T-helper 1 cell treated with Interleukin-12 subunit alpha and Interleukin-12 subunit beta and Interleukin-4 antibody, amounts not matched to agents 30 μg/mL and 1 μg/mL, for 36 hours (primary cell): ENCODE data around the gene SLC12A3.
"Not testable (repeated sequence)": the region's sequence is repeated elsewhere in the genome, so short reads cannot be mapped to it uniquely, and the experiment has no call there.

Source experiments
- H3K27ac Mint-ChIP-seq: one replicate; pipeline ENCODE4 v1.8.0; 2021; ENCODE audit warnings: mild to moderate bottlenecking, mixed read lengths
- H3K27me3 Mint-ChIP-seq: one replicate; pipeline ENCODE4 v1.8.0; 2021; ENCODE audit warnings: low read depth, mixed read lengths
- H3K36me3 Mint-ChIP-seq: one replicate; pipeline ENCODE4 v1.8.0; 2021; ENCODE audit warnings: low read depth, mixed read lengths
- H3K4me1 Mint-ChIP-seq: one replicate; pipeline ENCODE4 v1.8.0; 2021; ENCODE audit warnings: low read depth, mixed read lengths
- H3K4me3 Mint-ChIP-seq: one replicate; pipeline ENCODE4 v1.8.0; 2021; ENCODE audit warnings: mild to moderate bottlenecking, moderate library complexity, mixed read lengths
- H3K9me3 Mint-ChIP-seq: one replicate; pipeline ENCODE4 v1.8.0; 2021; ENCODE audit warnings: mixed read lengths

SLC12A3 gene

DNA sequence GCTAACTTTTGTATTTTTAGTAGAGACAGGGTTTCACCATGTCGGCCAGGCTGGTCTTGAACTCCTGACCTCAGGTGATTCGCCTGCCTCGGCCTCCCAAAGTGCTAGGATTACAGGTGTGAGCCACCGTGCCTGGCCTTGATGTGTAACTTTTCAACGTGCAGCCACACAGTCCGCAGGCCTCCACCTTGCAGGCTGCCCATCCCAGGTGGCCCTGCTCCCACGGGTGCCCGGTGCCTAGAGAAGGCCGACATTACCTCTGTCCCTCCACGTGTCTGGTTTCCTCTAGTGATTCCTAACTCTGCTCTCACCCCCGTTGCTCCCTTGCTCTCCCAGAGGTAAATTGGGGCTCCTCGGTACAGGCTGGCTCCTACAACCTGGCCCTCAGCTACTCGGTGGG lies 19.9 kb downstream of the SLC12A3 start:
- H3K4me3 Mint-ChIP-seq, H3K36me3 Mint-ChIP-seq, H3K27ac Mint-ChIP-seq, H3K4me1 Mint-ChIP-seq, H3K27me3 Mint-ChIP-seq, H3K9me3 Mint-ChIP-seq: not testable (repeated sequence)

GRCh38 chr16:56885446-56886162 lies 20.6 kb downstream of the SLC12A3 start:
- Mint-ChIP-seq H3K27ac (no peak overlapping the region), H3K9me3 (no peaks in the 10 kb centered on the region), H3K27me3 (no peaks in the 10 kb centered on the region), H3K4me1 (no peaks in the 10 kb centered on the region), H3K4me3 (no peak overlapping the region), H3K36me3 (no peaks in the 10 kb centered on the region)

DNA sequence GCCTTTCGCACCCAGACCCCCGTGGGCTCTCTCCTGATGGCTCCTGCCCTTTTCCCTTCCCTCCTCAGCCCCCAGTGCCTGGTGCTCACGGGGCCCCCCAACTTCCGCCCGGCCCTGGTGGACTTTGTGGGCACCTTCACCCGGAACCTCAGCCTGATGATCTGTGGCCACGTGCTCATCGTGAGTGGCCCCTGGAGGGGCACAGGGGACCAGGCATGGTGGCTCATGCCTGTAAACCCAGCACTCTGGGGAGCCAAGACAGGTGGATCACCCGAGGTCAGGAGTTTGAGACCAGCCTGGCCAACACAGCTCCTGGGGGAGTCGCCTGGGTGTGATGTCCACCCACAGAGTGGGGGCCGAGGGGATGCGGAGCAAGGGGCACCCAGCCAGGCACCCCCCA lies 21.3 kb downstream of the SLC12A3 start:
- Mint-ChIP-seq H3K9me3 (no peaks in the 10 kb centered on the region), H3K27ac (no peak overlapping the region), H3K27me3 (no peaks in the 10 kb centered on the region), H3K36me3 (no peaks in the 10 kb centered on the region), H3K4me3 (no peak overlapping the region), H3K4me1 (no peaks in the 10 kb centered on the region)

GRCh38 chr16:56886826-56887225 lies 21.8 kb downstream of the SLC12A3 start:
- no peaks in the 10 kb centered on the region for H3K27me3 Mint-ChIP-seq

GRCh38 chr16:56888806-56889205 lies 23.8 kb downstream of the SLC12A3 start:
- Mint-ChIP-seq H3K4me3 (no peak overlapping the region), H3K9me3 (no peaks in the 10 kb centered on the region), H3K4me1 (no peaks in the 10 kb centered on the region), H3K27ac (no peak overlapping the region), H3K27me3 (no peaks in the 10 kb centered on the region), H3K36me3 (no peaks in the 10 kb centered on the region)

More at GRCh38 chr16:56886826-56887225, 21.8 kb downstream of the SLC12A3 start:
- Mint-ChIP-seq H3K36me3 (no peaks in the 10 kb centered on the region), H3K4me3 (no peak overlapping the region), H3K27ac (no peak overlapping the region), H3K9me3 (no peaks in the 10 kb centered on the region), H3K4me1 (no peaks in the 10 kb centered on the region)

- Mint-ChIP-seq H3K27ac (no peak overlapping the region), H3K9me3 (no peaks in the 10 kb centered on the region), H3K4me1 (no peaks in the 10 kb centered on the region), H3K4me3 (no peak overlapping the region), H3K27me3 (no peaks in the 10 kb centered on the region), H3K36me3 (no peaks in the 10 kb centered on the region)
These were observed 24.2 kb downstream of the SLC12A3 start for GRCh38 chr16:56889206-56889605.

GRCh38 chr16:56891685-56892084 lies 26.7 kb downstream of the SLC12A3 start:
- no peaks in the 10 kb centered on the region for H3K9me3 Mint-ChIP-seq
- no peak overlapping the region for H3K4me3 Mint-ChIP-seq
- H3K27ac Mint-ChIP-seq = no peak overlapping the region
- H3K4me1 Mint-ChIP-seq = no peaks in the 10 kb centered on the region
- H3K27me3 Mint-ChIP-seq = no peaks in the 10 kb centered on the region
- no peaks in the 10 kb centered on the region for H3K36me3 Mint-ChIP-seq

DNA sequence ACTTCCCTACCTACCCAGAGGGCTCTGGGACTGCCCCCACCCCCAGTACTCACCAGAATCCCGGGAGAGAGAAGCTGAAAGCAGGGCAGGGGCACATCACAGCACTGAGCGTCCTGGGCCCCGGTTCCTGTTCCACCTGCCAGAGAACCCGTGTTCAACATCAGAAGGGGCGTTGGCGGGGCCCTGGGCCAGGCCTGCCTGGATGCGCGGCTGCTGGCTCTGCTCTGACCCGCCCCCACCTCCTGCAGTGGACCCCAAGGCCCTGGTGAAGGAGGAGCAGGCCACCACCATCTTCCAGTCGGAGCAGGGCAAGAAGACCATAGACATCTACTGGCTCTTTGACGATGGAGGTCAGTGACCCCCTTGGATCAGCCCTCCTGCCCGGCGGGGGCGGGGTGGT lies 27.7 kb downstream of the SLC12A3 start:
- Mint-ChIP-seq H3K27me3 (peaks cover 2% of the 10 kb centered on the region), H3K27ac (no peak overlapping the region), H3K36me3 (no peaks in the 10 kb centered on the region), H3K9me3 (no peaks in the 10 kb centered on the region), H3K4me1 (peaks cover 4% of the 10 kb centered on the region), H3K4me3 (no peak overlapping the region)

DNA sequence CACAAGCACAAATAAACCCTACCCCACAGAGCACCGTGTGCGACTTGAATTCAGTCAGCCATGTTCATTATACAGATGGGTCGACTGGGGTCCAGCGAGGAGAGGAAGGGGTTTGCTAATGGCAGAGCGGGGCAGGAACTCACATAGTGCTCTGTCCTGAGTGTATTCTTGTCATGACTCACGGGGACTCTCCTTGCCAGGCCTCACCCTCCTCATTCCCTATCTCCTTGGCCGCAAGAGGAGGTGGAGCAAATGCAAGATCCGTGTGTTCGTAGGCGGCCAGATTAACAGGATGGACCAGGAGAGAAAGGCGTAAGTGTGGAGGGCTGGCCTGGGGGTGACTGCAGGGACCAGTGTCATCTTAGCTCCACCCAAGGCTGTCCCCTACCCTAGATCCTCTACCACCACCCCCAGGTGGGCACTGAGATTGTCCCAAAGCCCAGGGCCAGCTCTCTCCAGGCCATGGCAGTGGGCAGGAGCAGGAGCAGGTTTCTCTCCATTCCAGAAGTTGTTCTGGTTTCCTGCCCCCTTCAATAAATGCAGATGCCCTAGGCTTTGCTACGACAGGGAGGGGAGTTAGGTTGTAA lies 29.4 kb downstream of the SLC12A3 start:
- Mint-ChIP-seq H3K27me3 (peaks cover 4% of the 10 kb centered on the region), H3K4me1 (peaks cover 13% of the 10 kb centered on the region), H3K27ac (no peak overlapping the region)

DNA sequence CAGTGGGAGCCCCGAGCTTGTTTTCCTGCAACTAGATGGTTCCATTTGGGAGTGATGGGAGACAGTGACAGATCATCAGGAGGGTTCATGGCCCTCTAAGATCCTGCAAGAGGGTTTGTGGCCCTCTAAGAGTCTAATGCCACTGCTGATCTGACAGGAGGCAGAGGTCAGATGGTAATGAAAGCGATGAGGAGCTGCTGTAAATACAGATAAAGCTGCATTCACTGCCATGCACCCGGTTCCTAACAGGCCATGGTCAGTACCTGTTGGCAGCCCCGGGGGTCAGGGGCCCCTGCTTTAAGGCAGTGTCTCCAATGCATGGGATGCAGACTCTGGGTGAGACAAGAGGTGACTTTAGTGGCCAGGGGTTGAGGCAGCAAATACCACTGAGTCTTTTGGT lies 30.8 kb downstream of the SLC12A3 start:
- no peak overlapping the region for H3K27ac Mint-ChIP-seq
- H3K4me1 Mint-ChIP-seq = peaks cover 14% of the 10 kb centered on the region
- no peaks in the 10 kb centered on the region for H3K9me3 Mint-ChIP-seq
- no peaks in the 10 kb centered on the region for H3K36me3 Mint-ChIP-seq
- H3K4me3 Mint-ChIP-seq = no peak overlapping the region
- H3K27me3 Mint-ChIP-seq = peaks cover 14% of the 10 kb centered on the region

More for the DNA sequence above, 29.4 kb downstream of the SLC12A3 start:
- Mint-ChIP-seq H3K36me3 (no peaks in the 10 kb centered on the region), H3K4me3 (no peak overlapping the region), H3K9me3 (no peaks in the 10 kb centered on the region)

GRCh38 chr16:56896244-56896643 lies 31.2 kb downstream of the SLC12A3 start:
- H3K27me3 Mint-ChIP-seq = peaks cover 18% of the 10 kb centered on the region
- H3K27ac Mint-ChIP-seq = no peak overlapping the region
- H3K36me3 Mint-ChIP-seq = no peaks in the 10 kb centered on the region
- H3K4me1 Mint-ChIP-seq = peaks cover 17% of the 10 kb centered on the region
- H3K9me3 Mint-ChIP-seq = no peaks in the 10 kb centered on the region
- H3K4me3 Mint-ChIP-seq = no peak overlapping the region

DNA sequence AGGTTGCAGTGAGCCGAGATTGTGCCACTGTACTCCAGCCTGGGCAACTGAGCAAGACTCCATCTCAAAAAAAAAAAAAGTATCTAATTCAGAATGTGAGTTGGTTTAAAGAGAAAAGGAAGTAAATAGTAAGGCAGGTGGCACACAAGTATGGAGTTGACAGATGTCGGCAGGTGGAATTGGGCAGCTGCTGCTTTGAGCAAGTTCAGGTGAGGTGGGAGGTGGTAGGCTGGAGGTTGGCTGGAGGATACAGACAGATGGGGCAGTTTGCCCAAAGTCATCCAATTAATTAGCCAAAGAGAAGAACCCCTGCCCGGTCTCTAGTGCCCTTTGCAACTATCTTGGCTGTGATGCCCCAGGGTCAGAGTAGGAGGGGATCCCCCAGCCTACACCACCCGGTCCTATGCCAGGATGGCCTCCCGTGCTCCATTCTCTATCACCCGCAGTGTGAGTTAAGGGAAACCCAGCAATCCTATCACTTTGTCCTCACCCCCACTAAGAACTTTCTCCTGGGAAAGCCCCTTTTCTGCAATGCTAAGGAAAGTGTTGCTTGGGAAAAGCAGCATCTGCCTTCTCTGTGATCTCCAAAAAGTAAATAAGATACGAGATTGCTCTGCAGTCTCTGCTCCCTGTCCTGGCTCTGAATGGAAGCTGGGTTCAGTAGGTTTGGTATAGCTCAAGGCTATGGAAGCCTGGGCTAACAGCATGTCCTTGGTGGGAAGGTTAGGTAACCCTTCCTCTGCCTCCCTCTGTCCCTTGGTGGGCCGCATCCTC lies 32.2 kb downstream of the SLC12A3 start:
- H3K27ac Mint-ChIP-seq = no peak overlapping the region
- H3K9me3 Mint-ChIP-seq = no peaks in the 10 kb centered on the region
- no peaks in the 10 kb centered on the region for H3K36me3 Mint-ChIP-seq
- peaks cover 17% of the 10 kb centered on the region for H3K4me1 Mint-ChIP-seq
- H3K27me3 Mint-ChIP-seq = peaks cover 23% of the 10 kb centered on the region
- H3K4me3 Mint-ChIP-seq = no peak overlapping the region

- Mint-ChIP-seq H3K9me3 (no peaks in the 10 kb centered on the region), H3K27ac (no peak overlapping the region), H3K27me3 (peaks cover 23% of the 10 kb centered on the region), H3K36me3 (no peaks in the 10 kb centered on the region), H3K4me1 (peaks cover 17% of the 10 kb centered on the region), H3K4me3 (no peak overlapping the region)
These were observed 33.8 kb downstream of the SLC12A3 start for GRCh38 chr16:56898847-56899246.

DNA sequence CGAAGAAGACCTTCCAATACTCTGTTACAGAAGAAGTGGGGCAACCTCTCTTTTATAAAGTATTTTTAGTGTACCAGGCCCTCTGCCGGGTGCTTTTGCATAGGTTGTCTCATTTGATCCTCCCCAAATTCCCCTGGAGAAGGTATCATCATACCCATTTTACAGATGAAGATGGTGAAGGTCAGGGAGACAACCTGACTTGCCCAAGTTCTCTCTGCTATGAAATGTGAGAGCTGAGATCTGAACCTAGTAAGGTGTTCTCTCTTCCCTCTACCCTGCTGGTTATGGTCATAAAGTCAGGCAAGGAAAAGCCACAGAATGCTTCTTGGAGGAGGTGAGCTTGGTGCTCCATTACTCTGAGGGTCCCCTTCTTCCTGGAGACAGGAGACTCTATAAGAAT lies 38.9 kb downstream of the SLC12A3 start:
- Mint-ChIP-seq H3K27ac (no peak overlapping the region), H3K4me1 (peaks cover 9% of the 10 kb centered on the region)

DNA sequence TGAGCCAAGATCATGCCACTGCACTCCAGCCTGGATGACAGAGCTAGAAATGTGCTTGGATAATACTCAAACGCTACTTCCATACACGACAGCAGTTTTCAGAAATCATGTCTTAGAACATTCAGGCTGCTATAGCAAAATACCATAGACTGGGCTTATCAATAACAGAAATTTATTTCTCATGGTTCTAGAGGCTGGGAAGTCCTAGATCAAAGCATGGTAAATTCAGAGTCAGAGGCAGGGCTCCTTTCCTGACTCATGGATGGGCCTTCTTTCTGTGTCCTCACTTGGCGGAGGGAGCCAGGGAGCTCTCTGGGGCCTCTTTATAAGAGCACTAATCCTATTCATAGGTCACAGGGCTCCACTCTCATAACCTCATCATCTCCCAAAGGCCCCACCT lies 42.4 kb downstream of the SLC12A3 start:
- H3K27me3 Mint-ChIP-seq = peaks cover 11% of the 10 kb centered on the region
- H3K4me3 Mint-ChIP-seq = no peak overlapping the region
- peaks cover 21% of the 10 kb centered on the region for H3K4me1 Mint-ChIP-seq
- H3K27ac Mint-ChIP-seq = no peak overlapping the region
- H3K36me3 Mint-ChIP-seq = no peaks in the 10 kb centered on the region
- H3K9me3 Mint-ChIP-seq = no peaks in the 10 kb centered on the region

More for the DNA sequence above, 38.9 kb downstream of the SLC12A3 start:
- Mint-ChIP-seq H3K36me3 (no peaks in the 10 kb centered on the region), H3K9me3 (no peaks in the 10 kb centered on the region), H3K4me3 (no peak overlapping the region), H3K27me3 (peaks cover 30% of the 10 kb centered on the region)
